ENCODE data around the gene HERC5. TPM values are rescaled to one million over a fixed set of nuclear protein-coding genes. Genes with fewer than 3 reads are reported as not detected.

The HERC5 gene
- total RNA-seq, 2 donors from 2014 or later: 9.6 to 10.1 TPM

- peak overlapping the region; percentile 77 for H3K4me3 Mint-ChIP-seq
- Histone ChIP-seq H3K36me3 (ENCODE audit: control insufficient read depth, insufficient read depth, low read length) (no peaks in the 10 kb centered on the region), H3K9ac (ENCODE audit: extremely low read depth, low read length, poor library complexity, severe bottlenecking) (no peak overlapping the region), H3K4me3 (ENCODE audit: low read length) (peak overlapping the region; percentile 78), H3K9me3 (ENCODE audit: control insufficient read depth, low read length) (no peaks in the 10 kb centered on the region), H3K27me3 (ENCODE audit: control insufficient read depth, insufficient read depth, low read length, poor library complexity, severe bottlenecking) (peaks cover 20% of the 10 kb centered on the region), H3K27ac (ENCODE audit: low read depth, low read length) (no peak overlapping the region), H3K4me1 (ENCODE audit: control insufficient read depth, insufficient read depth, low read length) (peaks cover 2% of the 10 kb centered on the region)
- 20 to 50% methylated on average over 2 to 7 of the region's 7 CpGs for WGBS, 2 experiments (ENCODE audit: insufficient coverage in 1 of 2, insufficient read length in 1 of 2)
- peaks cover 18% of the 10 kb centered on the region for H3K27me3 Mint-ChIP-seq (ENCODE audit: insufficient read depth)
- H3K36me3 Mint-ChIP-seq (ENCODE audit: low read depth): peaks cover 1% of the 10 kb centered on the region
- H3K27ac Mint-ChIP-seq: no peak overlapping the region
- H3K9me3 Mint-ChIP-seq: no peaks in the 10 kb centered on the region
- TF ChIP-seq, protein P1, sequence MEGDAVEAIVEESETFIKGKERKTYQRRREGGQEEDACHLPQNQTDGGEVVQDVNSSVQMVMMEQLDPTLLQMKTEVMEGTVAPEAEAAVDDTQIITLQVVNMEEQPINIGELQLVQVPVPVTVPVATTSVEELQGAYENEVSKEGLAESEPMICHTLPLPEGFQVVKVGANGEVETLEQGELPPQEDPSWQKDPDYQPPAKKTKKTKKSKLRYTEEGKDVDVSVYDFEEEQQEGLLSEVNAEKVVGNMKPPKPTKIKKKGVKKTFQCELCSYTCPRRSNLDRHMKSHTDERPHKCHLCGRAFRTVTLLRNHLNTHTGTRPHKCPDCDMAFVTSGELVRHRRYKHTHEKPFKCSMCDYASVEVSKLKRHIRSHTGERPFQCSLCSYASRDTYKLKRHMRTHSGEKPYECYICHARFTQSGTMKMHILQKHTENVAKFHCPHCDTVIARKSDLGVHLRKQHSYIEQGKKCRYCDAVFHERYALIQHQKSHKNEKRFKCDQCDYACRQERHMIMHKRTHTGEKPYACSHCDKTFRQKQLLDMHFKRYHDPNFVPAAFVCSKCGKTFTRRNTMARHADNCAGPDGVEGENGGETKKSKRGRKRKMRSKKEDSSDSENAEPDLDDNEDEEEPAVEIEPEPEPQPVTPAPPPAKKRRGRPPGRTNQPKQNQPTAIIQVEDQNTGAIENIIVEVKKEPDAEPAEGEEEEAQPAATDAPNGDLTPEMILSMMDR (conservative IDR thresholded peaks at IDR 0.05): no peak
- DNase-seq: no peak
- peaks cover 4% of the 10 kb centered on the region for H3K4me1 Mint-ChIP-seq
Observed at GRCh38 chr4:88458104-88458740, 1.3 kb downstream of the HERC5 start.

- Histone ChIP-seq H3K36me3 (ENCODE audit: control insufficient read depth, insufficient read depth, low read length) (no peaks in the 10 kb centered on the region), H3K27me3 (ENCODE audit: control insufficient read depth, insufficient read depth, low read length, poor library complexity, severe bottlenecking) (no peaks in the 10 kb centered on the region), H3K27ac (ENCODE audit: low read depth, low read length) (no peak overlapping the region), H3K4me1 (ENCODE audit: control insufficient read depth, insufficient read depth, low read length) (no peaks in the 10 kb centered on the region), H3K9me3 (ENCODE audit: control insufficient read depth, low read length) (no peaks in the 10 kb centered on the region), H3K4me3 (ENCODE audit: low read length) (no peak overlapping the region), H3K9ac (ENCODE audit: extremely low read depth, low read length, poor library complexity, severe bottlenecking) (no peak overlapping the region)
- H3K27ac Mint-ChIP-seq: no peak overlapping the region
- 100% methylated on average over 1 of the region's 1 CpG; no CpG with 5 or more reads in 1 of the 2 experiments for WGBS, 2 experiments (ENCODE audit: insufficient coverage in 1 of 2, insufficient read length in 1 of 2)
- H3K36me3 Mint-ChIP-seq (ENCODE audit: low read depth): peaks cover 18% of the 10 kb centered on the region
- H3K4me1 Mint-ChIP-seq: no peaks in the 10 kb centered on the region
- no peak overlapping the region for H3K4me3 Mint-ChIP-seq
- H3K27me3 Mint-ChIP-seq (ENCODE audit: insufficient read depth): no peaks in the 10 kb centered on the region
- no peak for DNase-seq
- TF ChIP-seq, protein P1 (conservative IDR thresholded peaks at IDR 0.05): no peak
- no peaks in the 10 kb centered on the region for H3K9me3 Mint-ChIP-seq
Observed at GRCh38 chr4:88465653-88466192, 8.8 kb downstream of the HERC5 start.

- no peak overlapping the region for H3K27ac Mint-ChIP-seq
- no peaks in the 10 kb centered on the region for H3K9me3 ChIP-seq (ENCODE audit: control insufficient read depth, low read length)
- no peaks in the 10 kb centered on the region for H3K27me3 ChIP-seq (ENCODE audit: control insufficient read depth, insufficient read depth, low read length, poor library complexity, severe bottlenecking)
- H3K27me3 Mint-ChIP-seq (ENCODE audit: insufficient read depth): no peaks in the 10 kb centered on the region
- H3K4me3 ChIP-seq (ENCODE audit: low read length): no peak overlapping the region
- H3K4me3 Mint-ChIP-seq: no peak overlapping the region
- no peak overlapping the region for H3K27ac ChIP-seq (ENCODE audit: low read depth, low read length)
- peaks cover 18% of the 10 kb centered on the region for H3K36me3 Mint-ChIP-seq (ENCODE audit: low read depth)
- H3K9me3 Mint-ChIP-seq: no peaks in the 10 kb centered on the region
- 92% methylated on average over 2 of the region's 2 CpGs; no CpG with 5 or more reads in 1 of the 2 experiments for WGBS, 2 experiments (ENCODE audit: insufficient coverage in 1 of 2, insufficient read length in 1 of 2)
- DNase-seq: no peak
- H3K9ac ChIP-seq (ENCODE audit: extremely low read depth, low read length, poor library complexity, severe bottlenecking): no peak overlapping the region
- H3K4me1 Mint-ChIP-seq: no peaks in the 10 kb centered on the region
- TF ChIP-seq, protein P1 (conservative IDR thresholded peaks at IDR 0.05): no peak
- no peaks in the 10 kb centered on the region for H3K36me3 ChIP-seq (ENCODE audit: control insufficient read depth, insufficient read depth, low read length)
- no peaks in the 10 kb centered on the region for H3K4me1 ChIP-seq (ENCODE audit: control insufficient read depth, insufficient read depth, low read length)
Observed at GRCh38 chr4:88467392-88467791, 10.5 kb downstream of the HERC5 start.

Data from endodermal cell (in vitro differentiated cells).